PC-9 (cell line): ENCODE measurements around the gene LRRC28. TPM values are rescaled to one million over a fixed set of nuclear protein-coding genes. Genes with fewer than 3 reads are reported as not detected.

Source experiments
- BruUV-seq: library from RNA; stranded (reverse); fragments of 400-500 nt; replicated peaks from 2 replicates; lab custom pipeline; 2021; lab: Mats Ljungman, UMichigan
- CTCF ChIA-PET: fragments of 300-600 bp; sonication (Branson Sonifier 250); formaldehyde crosslinking; loops from one replicate; lab custom pipeline; 2022; ENCODE audit warnings: antibody characterized with exemption; lab: Charles Lee
- POLR2A ChIA-PET: fragments of 300-600 bp; sonication (Branson Sonifier 250); formaldehyde crosslinking; loops from one replicate; lab custom pipeline; 2022; ENCODE audit warnings: antibody characterized with exemption; ENCODE audit not compliant: unreplicated experiment; lab: Charles Lee
- DNase-seq, 2 experiments: peaks; one replicate each; pipeline versions ENCODE4 v3.0.0 to v3.0.0-alpha.2; 2015 to 2022; ENCODE audit warnings: mixed read lengths in 1 of 2
- H2AFZ ChIP-seq: fragments of 200-600 bp; sonication (generic); 2 replicates; pipeline ENCODE4 v1.8.1; 2017; ENCODE audit warnings: antibody characterized with exemption
- H3F3A ChIP-seq: fragments of 200-600 bp; sonication (generic); 2 replicates; pipeline ENCODE4 v1.8.1; 2017; ENCODE audit warnings: antibody characterized with exemption, mild to moderate bottlenecking, low read depth; ENCODE audit not compliant: insufficient read depth
- H3K27ac ChIP-seq: fragments of 200-600 bp; sonication (generic); 2 replicates; pipeline ENCODE4 v1.6.1; 2016; ENCODE audit warnings: mixed run types
- H3K27me3 ChIP-seq: fragments of 200-600 bp; sonication (generic); 2 replicates; pipeline ENCODE4 v1.6.1; 2016; ENCODE audit warnings: low read depth, mixed run types; ENCODE audit not compliant: insufficient read depth
- H3K36me3 ChIP-seq: fragments of 200-600 bp; sonication (generic); 2 replicates; pipeline ENCODE4 v1.6.1; 2016; ENCODE audit warnings: low read depth, mixed run types
- H3K4me1 ChIP-seq: fragments of 200-600 bp; sonication (generic); replicated peaks from 2 replicates; pipeline ENCODE4 v1.6.1; 2016; ENCODE audit warnings: mixed run types; ENCODE audit not compliant: insufficient read depth
- H3K4me2 ChIP-seq: fragments of 200-600 bp; sonication (generic); 2 replicates; pipeline ENCODE4 v1.6.1; 2017; ENCODE audit warnings: mixed run types
- H3K4me3 ChIP-seq: fragments of 200-600 bp; sonication (generic); 2 replicates; pipeline ENCODE4 v1.6.1; 2016; ENCODE audit warnings: mixed run types
- H3K79me2 ChIP-seq: fragments of 200-600 bp; sonication (generic); 2 replicates; pipeline ENCODE4 v1.6.1; 2017; ENCODE audit warnings: low read depth, mixed run types
- H3K9me2 ChIP-seq: fragments of 200-600 bp; sonication (generic); 2 replicates; pipeline ENCODE4 v1.8.1; 2017; ENCODE audit warnings: mild to moderate bottlenecking; ENCODE audit not compliant: insufficient read depth
- H3K9me3 ChIP-seq: fragments of 200-600 bp; sonication (generic); 2 replicates; pipeline ENCODE4 v1.8.1; 2016; ENCODE audit warnings: low read depth; ENCODE audit not compliant: insufficient read depth
- H4K20me1 ChIP-seq: fragments of 200-600 bp; sonication (generic); 2 replicates; pipeline ENCODE4 v1.8.1; 2017; ENCODE audit not compliant: insufficient read depth
- EZH2 ChIP-seq: fragments of 200-600 bp; sonication (generic); IDR thresholded peaks from 2 replicates; pipeline ENCODE4 v1.8.0; 2017; ENCODE audit warnings: antibody characterized with exemption, low read depth
- intact Hi-C: fragments of 100-400 bp; cut with micrococcal nuclease; formaldehyde crosslinking; loops from one replicate; pipeline ENCODE4 v1.10.0; 2022; ENCODE audit not compliant: unreplicated experiment
- total RNA-seq: library from RNA; stranded (reverse); gene quantifications from 2 replicates; pipeline ENCODE4 v1.2.3, GENCODE V29; 2021
- TF ChIP-seq, protein P1 (sequence below): fragments of 200-600 bp; sonication (generic); conservative IDR thresholded peaks from 2 replicates; pipeline ENCODE4 v1.6.1; 2017; ENCODE audit warnings: mixed run types, antibody characterized with exemption, mild to moderate bottlenecking, moderate library complexity

Gene LRRC28
- total RNA-seq, 1 experiment from 2014 or later, result 13.5 TPM

DNA sequence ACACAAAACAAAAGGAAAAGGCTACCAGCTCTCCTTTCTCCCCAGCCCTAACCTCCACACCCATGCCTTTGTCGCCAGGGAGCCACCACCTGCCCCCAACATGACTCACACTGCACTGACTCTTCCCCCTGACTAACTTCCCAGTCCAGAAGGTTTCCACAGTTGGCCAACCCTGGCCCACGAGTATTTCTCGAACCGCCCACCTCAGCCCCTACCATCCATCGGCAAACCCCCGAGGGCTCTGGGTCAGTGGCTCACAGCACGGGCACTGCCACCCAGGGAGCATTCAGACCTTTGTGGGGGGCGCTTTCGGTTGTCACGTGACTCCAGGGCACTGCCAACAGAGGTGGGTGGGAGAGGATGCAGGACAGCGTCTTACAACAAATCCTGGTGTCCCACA lies 152.3 kb downstream of the LRRC28 start:
- TF ChIP-seq, protein P1, sequence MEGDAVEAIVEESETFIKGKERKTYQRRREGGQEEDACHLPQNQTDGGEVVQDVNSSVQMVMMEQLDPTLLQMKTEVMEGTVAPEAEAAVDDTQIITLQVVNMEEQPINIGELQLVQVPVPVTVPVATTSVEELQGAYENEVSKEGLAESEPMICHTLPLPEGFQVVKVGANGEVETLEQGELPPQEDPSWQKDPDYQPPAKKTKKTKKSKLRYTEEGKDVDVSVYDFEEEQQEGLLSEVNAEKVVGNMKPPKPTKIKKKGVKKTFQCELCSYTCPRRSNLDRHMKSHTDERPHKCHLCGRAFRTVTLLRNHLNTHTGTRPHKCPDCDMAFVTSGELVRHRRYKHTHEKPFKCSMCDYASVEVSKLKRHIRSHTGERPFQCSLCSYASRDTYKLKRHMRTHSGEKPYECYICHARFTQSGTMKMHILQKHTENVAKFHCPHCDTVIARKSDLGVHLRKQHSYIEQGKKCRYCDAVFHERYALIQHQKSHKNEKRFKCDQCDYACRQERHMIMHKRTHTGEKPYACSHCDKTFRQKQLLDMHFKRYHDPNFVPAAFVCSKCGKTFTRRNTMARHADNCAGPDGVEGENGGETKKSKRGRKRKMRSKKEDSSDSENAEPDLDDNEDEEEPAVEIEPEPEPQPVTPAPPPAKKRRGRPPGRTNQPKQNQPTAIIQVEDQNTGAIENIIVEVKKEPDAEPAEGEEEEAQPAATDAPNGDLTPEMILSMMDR, result no peak
- no peak for TF ChIP-seq EZH2
- intact Hi-C loops, result no loop called here
- CTCF ChIA-PET, result no interaction called here

DNA sequence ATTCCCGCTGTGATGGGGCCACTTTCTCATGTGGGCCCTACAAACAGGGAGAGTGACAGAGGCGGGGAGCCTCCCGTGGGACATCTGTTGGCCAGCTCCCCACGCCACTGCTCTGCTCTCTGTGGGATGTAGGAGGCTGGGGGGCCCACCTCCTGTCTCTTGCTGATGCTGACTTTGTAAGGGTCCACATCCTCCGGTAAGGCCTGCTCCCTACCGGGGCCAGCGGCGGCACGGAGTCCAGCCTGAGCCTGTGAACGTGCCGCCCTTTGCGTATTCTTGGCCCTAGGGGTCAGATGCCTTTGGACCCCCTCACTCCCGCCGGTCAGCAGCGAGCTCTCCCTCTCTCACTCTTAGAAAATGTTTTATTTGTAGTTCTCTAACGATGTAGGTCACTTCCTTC lies 153.2 kb downstream of the LRRC28 start:
- H3K79me2 ChIP-seq, result no peaks in the 10 kb centered on the region
- H3K9me3 ChIP-seq, result no peaks in the 10 kb centered on the region
- H3K9me2 ChIP-seq, result no peaks in the 10 kb centered on the region
- POLR2A ChIA-PET, result interaction anchor here (0.7 kb wide), 1 partner anchor 934 kb away, joined by 4 read pairs; no protein-coding TSS in a partner anchor
- no peak overlapping the region for H3K4me3 ChIP-seq
- no peak for TF ChIP-seq EZH2
- TF ChIP-seq, protein P1, result no peak
- no peaks in the 10 kb centered on the region for H4K20me1 ChIP-seq
- no peaks in the 10 kb centered on the region for H3K27me3 ChIP-seq
- intact Hi-C loops, result no loop called here
- H3K4me2 ChIP-seq, result no peak overlapping the region
- no peak overlapping the region for H2AFZ ChIP-seq
- DNase-seq, result no peak
- CTCF ChIA-PET, result no interaction called here
- H3K27ac ChIP-seq, result no peak overlapping the region
- no TSS peak for BruUV-seq
- no peaks in the 10 kb centered on the region for H3K4me1 ChIP-seq
- H3K36me3 ChIP-seq, result no peaks in the 10 kb centered on the region
- H3F3A ChIP-seq, result no peaks in the 10 kb centered on the region

More for the DNA sequence above, 152.3 kb downstream of the LRRC28 start:
- H3K9me3 ChIP-seq, result no peaks in the 10 kb centered on the region
- no peaks in the 10 kb centered on the region for H3K9me2 ChIP-seq
- no peak overlapping the region for H2AFZ ChIP-seq
- H3K4me2 ChIP-seq, result no peak overlapping the region
- no peaks in the 10 kb centered on the region for H3K27me3 ChIP-seq
- no TSS peak for BruUV-seq
- no peaks in the 10 kb centered on the region for H3F3A ChIP-seq
- H3K4me1 ChIP-seq, result no peaks in the 10 kb centered on the region
- no peaks in the 10 kb centered on the region for H3K36me3 ChIP-seq
- H3K27ac ChIP-seq, result no peak overlapping the region
- no peak for DNase-seq
- H3K79me2 ChIP-seq, result no peaks in the 10 kb centered on the region
- POLR2A ChIA-PET, result interaction anchor here (0.7 to 0.8 kb wide), 2 partner anchors 43 to 935 kb away, joined by 4 to 5 read pairs; no protein-coding TSS in a partner anchor
- H3K4me3 ChIP-seq, result no peak overlapping the region
- H4K20me1 ChIP-seq, result no peaks in the 10 kb centered on the region

DNA sequence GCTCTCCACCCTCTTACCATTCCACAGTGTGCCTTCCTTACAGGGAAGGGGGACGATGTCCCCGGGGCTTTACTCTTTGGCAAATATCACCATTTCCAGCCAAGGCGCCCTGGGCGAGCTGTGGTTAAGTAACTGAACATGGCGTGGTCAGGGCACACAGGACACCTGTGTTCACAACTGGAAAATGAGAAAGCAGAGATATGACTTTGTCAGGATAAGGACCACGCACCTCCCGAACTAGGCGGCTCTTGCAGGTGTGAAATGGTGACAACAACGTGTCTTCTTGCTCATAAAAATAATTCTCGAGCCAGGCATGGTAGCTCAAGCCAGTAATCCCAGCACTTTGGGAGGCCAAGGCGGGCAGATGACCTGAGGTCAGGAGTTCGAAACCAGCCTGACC lies 154.8 kb downstream of the LRRC28 start:
- CTCF ChIA-PET, result no interaction called here
- Histone ChIP-seq H3K9me3 (no peaks in the 10 kb centered on the region), H3K27ac (no peak overlapping the region), H3K27me3 (no peaks in the 10 kb centered on the region), H3K4me3 (no peak overlapping the region), H3K36me3 (no peaks in the 10 kb centered on the region), H3K9me2 (no peaks in the 10 kb centered on the region), H3K4me1 (no peaks in the 10 kb centered on the region), H2AFZ (no peak overlapping the region), H4K20me1 (no peaks in the 10 kb centered on the region), H3F3A (no peaks in the 10 kb centered on the region), H3K79me2 (no peaks in the 10 kb centered on the region), H3K4me2 (no peak overlapping the region)
- intact Hi-C loops, result no loop called here
- POLR2A ChIA-PET, result no interaction called here
- DNase-seq, result no peak
- TF ChIP-seq EZH2, result no peak
- TF ChIP-seq, protein P1, result no peak
- BruUV-seq, result no TSS peak
